NB4 (cell line): ENCODE results near the gene ADGRG2.
A peak's percentile ranks its signal among the peaks of the same experiment; 100 is the strongest.

Source experiments
- DNase-seq: peaks from one replicate; pipeline ENCODE4 v3.0.0; 2010; ENCODE audit warnings: low read depth
- H3K4me3 ChIP-seq: one replicate; pipeline ENCODE4 v1.5.1; 2011; ENCODE audit warnings: mild to moderate bottlenecking, low read depth, low read length, moderate library complexity
- CTCF ChIP-seq: IDR thresholded peaks from one replicate; pipeline ENCODE4 v1.5.1; 2012; ENCODE audit warnings: low read depth, low read length
- MAX ChIP-seq: IDR thresholded peaks from 2 replicates; pipeline ENCODE4 v1.6.1; 2011; ENCODE audit warnings: low read depth, low read length
- MYC ChIP-seq: IDR thresholded peaks from 2 replicates; pipeline ENCODE4 v1.6.1; 2011; ENCODE audit warnings: low read depth, low read length
- POLR2A ChIP-seq: IDR thresholded peaks from 2 replicates; pipeline ENCODE4 v1.6.1; 2011; ENCODE audit warnings: mild to moderate bottlenecking; ENCODE audit not compliant: insufficient read length; ENCODE audit errors: extremely low read depth

Gene ADGRG2

GRCh38 chrX:19137067-19137466 is 14.8 kb upstream of the ADGRG2 start:
- DNase-seq = peak; percentile 13
- H3K4me3 ChIP-seq = no peak overlapping the region
- no peak for TF ChIP-seq MYC
- no peak for TF ChIP-seq POLR2A
- TF ChIP-seq CTCF = no peak
- no peak for TF ChIP-seq MAX

GRCh38 chrX:19133784-19134183 is 11.5 kb upstream of the ADGRG2 start:
- TF ChIP-seq CTCF = no peak
- TF ChIP-seq MAX = no peak
- TF ChIP-seq MYC = no peak
- TF ChIP-seq POLR2A = no peak
- no peak for DNase-seq
- H3K4me3 ChIP-seq = no peak overlapping the region

GRCh38 chrX:19133231-19133630 is 11.0 kb upstream of the ADGRG2 start:
- H3K4me3 ChIP-seq = no peak overlapping the region
- no peak for DNase-seq
- TF ChIP-seq CTCF = no peak
- TF ChIP-seq POLR2A = no peak
- TF ChIP-seq MAX = no peak
- TF ChIP-seq MYC = no peak

GRCh38 chrX:19130628-19131027 is 8.4 kb upstream of the ADGRG2 start:
- no peak for DNase-seq
- H3K4me3 ChIP-seq = no peak overlapping the region
- TF ChIP-seq POLR2A (no peak), CTCF (no peak), MAX (no peak), MYC (no peak)

GRCh38 chrX:19129694-19130093 is 7.4 kb upstream of the ADGRG2 start:
- no peak for TF ChIP-seq POLR2A
- no peak for TF ChIP-seq CTCF
- TF ChIP-seq MYC = no peak
- TF ChIP-seq MAX = no peak
- no peak overlapping the region for H3K4me3 ChIP-seq
- no peak for DNase-seq
